Epithelial cell of prostate (primary cell): ENCODE measurements around the gene MFAP4.
A peak's percentile ranks its signal among the peaks of the same experiment; 100 is the strongest.

Experiments used
- DNase-seq: peaks from one replicate; pipeline ENCODE4 v3.0.0-alpha.2; 2011; ENCODE audit warnings: low read depth, low spot score
- H3K27ac ChIP-seq: fragments of 450-650 bp; 2 replicates; pipeline ENCODE4 v1.5.1; 2017; ENCODE audit warnings: mild to moderate bottlenecking

Gene MFAP4

GRCh38 chr17:19386974-19387920, at the start of gene MFAP4:
MFAP4 (minus strand) TSS chr17:19387190; CDS start chr17:19387155, 35 bp downstream.
- no peak for DNase-seq
- peak within 1 kb of the TSS; percentile 36 for H3K27ac ChIP-seq

GRCh38 chr17:19433727-19434340, 46.8 kb upstream of the MFAP4 start:
- DNase-seq, result no peak
- no peak overlapping the region for H3K27ac ChIP-seq

GRCh38 chr17:19433255-19433654, 46.3 kb upstream of the MFAP4 start:
- H3K27ac ChIP-seq, result no peak overlapping the region
- DNase-seq, result no peak

- no peak for DNase-seq
- H3K27ac ChIP-seq, result no peak overlapping the region
Measured at GRCh38 chr17:19431691-19432090, 44.7 kb upstream of the MFAP4 start.

- H3K27ac ChIP-seq, result no peak overlapping the region
- no peak for DNase-seq
Measured at GRCh38 chr17:19426631-19427030, 39.6 kb upstream of the MFAP4 start.

GRCh38 chr17:19424934-19425868, 38.2 kb upstream of the MFAP4 start:
- no peak for DNase-seq
- no peak overlapping the region for H3K27ac ChIP-seq

GRCh38 chr17:19421926-19422325, 34.9 kb upstream of the MFAP4 start:
- no peak for DNase-seq
- H3K27ac ChIP-seq, result no peak overlapping the region

- no peak overlapping the region for H3K27ac ChIP-seq
Measured at GRCh38 chr17:19421219-19421618, 34.2 kb upstream of the MFAP4 start.

GRCh38 chr17:19418251-19418992, 31.4 kb upstream of the MFAP4 start:
- DNase-seq, result no peak
- no peak overlapping the region for H3K27ac ChIP-seq

More at GRCh38 chr17:19421219-19421618, 34.2 kb upstream of the MFAP4 start:
- no peak for DNase-seq

GRCh38 chr17:19417611-19418010, 30.6 kb upstream of the MFAP4 start:
- no peak for DNase-seq

GRCh38 chr17:19415806-19416775, 29.1 kb upstream of the MFAP4 start:
- no peak for DNase-seq
- no peak overlapping the region for H3K27ac ChIP-seq

More at GRCh38 chr17:19417611-19418010, 30.6 kb upstream of the MFAP4 start:
- no peak overlapping the region for H3K27ac ChIP-seq

GRCh38 chr17:19415311-19415710, 28.3 kb upstream of the MFAP4 start:
- H3K27ac ChIP-seq, result no peak overlapping the region
- no peak for DNase-seq

GRCh38 chr17:19414396-19415280, 27.6 kb upstream of the MFAP4 start:
- H3K27ac ChIP-seq, result no peak overlapping the region
- no peak for DNase-seq

GRCh38 chr17:19413761-19414160, 26.8 kb upstream of the MFAP4 start:
- no peak for DNase-seq
- H3K27ac ChIP-seq, result no peak overlapping the region

- DNase-seq, result no peak
- H3K27ac ChIP-seq, result no peak overlapping the region
Measured at GRCh38 chr17:19412984-19413383, 26.0 kb upstream of the MFAP4 start.

- DNase-seq, result no peak
- no peak overlapping the region for H3K27ac ChIP-seq
Measured at GRCh38 chr17:19412510-19412909, 25.5 kb upstream of the MFAP4 start.

GRCh38 chr17:19411631-19412030, 24.6 kb upstream of the MFAP4 start:
- no peak for DNase-seq
- H3K27ac ChIP-seq, result no peak overlapping the region
